ENCODE results near the gene CTTN. TPM values are rescaled to one million over a fixed set of nuclear protein-coding genes. Genes with fewer than 3 reads are reported as not detected.

CTTN gene
- total and polyA plus RNA-seq, 10 of the 15 experiments (the other 5 are each of a cell fraction or from before 2014, with no cell fraction given), result 1.1 to 37.8 (median 11.8) TPM

- Histone ChIP-seq H3K9ac (ENCODE audit: control insufficient read depth, insufficient read depth, low read length) (no peak overlapping the region), H3K27me3 (replicated peaks in 1 of 2; ENCODE audit: control insufficient read depth in 2 of 2, insufficient read depth in 2 of 2, low read length in 1 of 2) (no peaks in the 10 kb centered on the region), H3K9me3 (replicated peaks; ENCODE audit: control insufficient read depth, insufficient read depth, low read length) (no peaks in the 10 kb centered on the region; the same call in 2 of the 3 replicates), H3K4me2 (ENCODE audit: control insufficient read depth, insufficient read depth) (no peak overlapping the region), H3K79me2 (ENCODE audit: control insufficient read depth, insufficient read depth, low read length) (no peaks in the 10 kb centered on the region), H3K36me3 (ENCODE audit: control insufficient read depth in 2 of 2, insufficient read depth in 2 of 2, low read length in 1 of 2) (no peaks in the 10 kb centered on the region; a peak in 1 of 4 replicates), H3K4me1 (ENCODE audit: control insufficient read depth, insufficient read depth, low read length) (no peaks in the 10 kb centered on the region), H3K27ac (ENCODE audit: control insufficient read depth, insufficient read depth) (no peak overlapping the region), H3K4me3 (no peak overlapping the region), H2AFZ (ENCODE audit: control insufficient read depth, low read depth, low read length) (no peak overlapping the region), H4K20me1 (ENCODE audit: control insufficient read depth, insufficient read depth) (no peaks in the 10 kb centered on the region)
- no peak for DNase-seq (ENCODE audit: low read depth, low spot score)
- SMC1A ChIA-PET (ENCODE audit: uncharacterized antibody, unreplicated experiment), result no interaction called here
- BruUV-seq (replicated peaks), result no TSS peak
- intact Hi-C loops (cut with micrococcal nuclease; ENCODE audit: unreplicated experiment) (no loop called here), in situ Hi-C loops (cut with MboI) (no loop called here)
- POLR2A ChIA-PET, result no interaction called here
- ATAC-seq, result no peak
- WGBS (ENCODE audit: insufficient coverage, insufficient replicate concordance, low lambda C conversion rate, missing lambda C conversion rate), result 74% methylated on average over 20 of the region's 20 CpGs
- no peak for FAIRE-seq
- CTCF ChIA-PET, result no interaction called here
- RAD21 ChIA-PET (ENCODE audit: unreplicated experiment), result no interaction called here
- no peak for TF ChIP-seq HSF1 (IDR thresholded peaks at IDR 0.05; ENCODE audit: low read depth, low read length)
- no peak for TF ChIP-seq SMARCA5 (IDR thresholded peaks at IDR 0.05)
- TF ChIP-seq CUX1 (IDR thresholded peaks at IDR 0.05; ENCODE audit: insufficient replicate concordance, low read depth, low read length), result no peak
- TF ChIP-seq ZNF687 (IDR thresholded peaks at IDR 0.05), result no peak
- TF ChIP-seq TCF3 (IDR thresholded peaks at IDR 0.05; ENCODE audit: borderline replicate concordance, insufficient read depth, low read depth, low read length), result no peak
- no peak for TF ChIP-seq BHLHE40 (IDR thresholded peaks at IDR 0.05; ENCODE audit: borderline replicate concordance in 1 of 2, low read depth in 2 of 2, low read length in 1 of 2)
- no peak for TF ChIP-seq EGR1 (IDR thresholded peaks at IDR 0.05; ENCODE audit: borderline replicate concordance in 1 of 2, low read depth in 2 of 2, low read length in 2 of 2)
- TF ChIP-seq ZBTB4 (CRISPR knock-in tag; IDR thresholded peaks at IDR 0.05), result no peak
- TF ChIP-seq SMAD5 (IDR thresholded peaks at IDR 0.05; ENCODE audit: low read depth), result no peak
These were observed 18.6 kb downstream of the CTTN start for GRCh38 chr11:70416881-70417280.
